ENCODE data around the gene RXRA. TPM values are rescaled to one million over a fixed set of nuclear protein-coding genes. Genes with fewer than 3 reads are reported as not detected.

RXRA gene
- polyA plus RNA-seq, 1 donor = 74.6 TPM

- H3K4me3 ChIP-seq (ENCODE audit: low read length) = no peak overlapping the region
- no peak for DNase-seq
- no CpG with 5 or more reads among the region's 12 CpGs for WGBS (ENCODE audit: insufficient coverage, low lambda C conversion rate)
- no peaks in the 10 kb centered on the region for H3K27me3 ChIP-seq (ENCODE audit: control insufficient read depth, insufficient read depth, low read length)
- H3K4me1 ChIP-seq (ENCODE audit: control insufficient read depth, insufficient read depth, low read length) = peaks cover 49% of the 10 kb centered on the region
- H3K36me3 ChIP-seq (ENCODE audit: control insufficient read depth, insufficient read depth, low read length) = peaks cover 9% of the 10 kb centered on the region
- no peak overlapping the region for H3K27ac ChIP-seq (ENCODE audit: low read length)
- H3K9me3 ChIP-seq (ENCODE audit: control insufficient read depth, low read depth, low read length) = no peaks in the 10 kb centered on the region
Measured at GRCh38 chr9:134345737-134346136, 19.5 kb downstream of the RXRA start.

DNA sequence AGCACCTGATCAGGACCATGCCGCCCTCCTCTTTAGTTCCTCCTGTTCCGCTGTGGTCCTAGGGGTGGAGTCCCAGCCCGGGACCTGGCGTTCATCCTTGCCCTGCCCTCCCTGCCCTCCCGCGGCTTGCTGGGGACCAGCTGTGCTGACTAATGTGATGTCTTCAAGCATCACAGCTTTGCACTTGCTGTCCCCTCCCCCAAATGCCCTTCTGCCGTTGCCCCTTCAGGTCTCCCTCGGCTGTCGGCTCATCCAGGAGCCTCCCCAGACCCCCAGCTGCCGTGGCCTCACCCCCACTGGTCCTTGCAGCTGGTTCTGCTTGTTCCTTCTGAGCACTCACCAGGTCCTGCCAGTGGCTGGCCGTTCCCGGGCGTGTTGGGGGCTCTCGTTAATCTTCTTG, 19.9 kb downstream of the RXRA start:
- DNase-seq = no peak
- Histone ChIP-seq H3K36me3 (ENCODE audit: control insufficient read depth, insufficient read depth, low read length) (peaks cover 9% of the 10 kb centered on the region), H3K4me3 (ENCODE audit: low read length) (no peak overlapping the region), H3K27me3 (ENCODE audit: control insufficient read depth, insufficient read depth, low read length) (no peaks in the 10 kb centered on the region), H3K27ac (ENCODE audit: low read length) (no peak overlapping the region), H3K9me3 (ENCODE audit: control insufficient read depth, low read depth, low read length) (no peaks in the 10 kb centered on the region), H3K4me1 (ENCODE audit: control insufficient read depth, insufficient read depth, low read length) (peaks cover 46% of the 10 kb centered on the region)
- WGBS (ENCODE audit: insufficient coverage, low lambda C conversion rate) = no CpG with 5 or more reads among the region's 14 CpGs

- Histone ChIP-seq H3K36me3 (ENCODE audit: control insufficient read depth, insufficient read depth, low read length) (peaks cover 9% of the 10 kb centered on the region), H3K27me3 (ENCODE audit: control insufficient read depth, insufficient read depth, low read length) (no peaks in the 10 kb centered on the region), H3K4me1 (ENCODE audit: control insufficient read depth, insufficient read depth, low read length) (peaks cover 43% of the 10 kb centered on the region), H3K4me3 (ENCODE audit: low read length) (no peak overlapping the region), H3K9me3 (ENCODE audit: control insufficient read depth, low read depth, low read length) (no peaks in the 10 kb centered on the region), H3K27ac (ENCODE audit: low read length) (no peak overlapping the region)
- no CpG with 5 or more reads among the region's 21 CpGs for WGBS (ENCODE audit: insufficient coverage, low lambda C conversion rate)
- no peak for DNase-seq
Measured at GRCh38 chr9:134346840-134347583, 20.8 kb downstream of the RXRA start.

DNA sequence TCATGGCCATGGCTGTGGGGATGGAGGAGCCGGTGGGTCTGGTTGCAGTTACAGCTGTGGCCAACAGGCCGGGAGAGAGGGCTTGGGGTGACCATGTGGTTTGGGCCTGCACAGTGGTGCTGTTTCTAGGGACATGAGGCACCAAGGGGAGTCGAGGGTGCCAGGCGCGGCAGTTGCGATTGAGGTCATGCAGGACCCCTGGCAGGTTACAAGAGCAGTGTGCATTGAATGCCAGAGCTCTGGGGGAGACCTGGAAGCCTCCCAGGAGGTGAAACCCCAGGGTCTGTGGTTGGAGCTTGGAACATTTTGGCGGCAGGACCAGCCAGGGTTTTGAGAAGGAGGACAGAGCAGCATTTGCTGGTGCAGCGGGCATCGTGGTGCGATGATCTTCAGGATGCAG, 21.7 kb downstream of the RXRA start:
- Histone ChIP-seq H3K27ac (ENCODE audit: low read length) (no peak overlapping the region), H3K36me3 (ENCODE audit: control insufficient read depth, insufficient read depth, low read length) (peaks cover 7% of the 10 kb centered on the region), H3K9me3 (ENCODE audit: control insufficient read depth, low read depth, low read length) (no peaks in the 10 kb centered on the region), H3K4me3 (ENCODE audit: low read length) (no peak overlapping the region), H3K4me1 (ENCODE audit: control insufficient read depth, insufficient read depth, low read length) (peaks cover 40% of the 10 kb centered on the region), H3K27me3 (ENCODE audit: control insufficient read depth, insufficient read depth, low read length) (no peaks in the 10 kb centered on the region)
- no CpG with 5 or more reads among the region's 10 CpGs for WGBS (ENCODE audit: insufficient coverage, low lambda C conversion rate)
- no peak for DNase-seq

DNA sequence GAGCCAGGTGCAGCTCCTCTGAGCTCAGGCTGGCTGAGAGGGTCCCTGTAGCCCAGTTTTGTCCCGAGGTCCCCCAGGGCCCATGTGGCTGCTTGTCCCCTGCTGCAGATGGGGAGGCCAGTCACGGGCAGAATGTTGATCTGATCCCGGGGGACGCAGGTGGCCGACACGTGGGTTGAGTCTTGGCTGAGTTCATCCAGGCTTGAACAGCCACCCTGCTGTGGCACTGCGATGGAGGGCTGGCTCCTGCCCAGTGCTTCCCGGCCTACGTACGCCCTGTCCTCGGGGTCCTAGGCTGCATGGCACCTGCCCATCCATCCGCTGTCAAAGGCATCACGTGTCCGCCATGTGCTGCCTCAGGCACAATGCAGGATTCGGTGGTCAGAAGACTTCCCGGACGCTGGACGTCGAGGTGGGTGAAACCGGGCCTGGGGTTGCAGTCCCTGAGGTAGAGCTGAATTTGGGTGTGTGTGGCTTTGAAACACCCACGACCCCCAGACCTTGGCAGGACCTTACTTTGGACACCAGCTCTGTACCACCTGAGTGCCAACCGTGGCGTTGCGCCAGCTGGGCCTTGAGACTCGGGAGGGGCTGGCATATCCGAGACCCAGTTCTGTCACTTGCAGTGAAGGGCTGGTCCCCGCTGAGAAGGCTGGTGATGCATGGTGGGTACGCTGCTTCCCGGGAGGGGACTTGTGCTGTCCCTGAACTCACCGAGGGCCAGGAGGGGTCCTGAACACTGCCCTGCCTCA, 22.3 kb downstream of the RXRA start:
- DNase-seq = no peak
- H3K36me3 ChIP-seq (ENCODE audit: control insufficient read depth, insufficient read depth, low read length) = peaks cover 7% of the 10 kb centered on the region
- WGBS (ENCODE audit: insufficient coverage, low lambda C conversion rate) = no CpG with 5 or more reads among the region's 30 CpGs
- H3K27ac ChIP-seq (ENCODE audit: low read length) = no peak overlapping the region
- no peak overlapping the region for H3K4me3 ChIP-seq (ENCODE audit: low read length)
- peaks cover 40% of the 10 kb centered on the region for H3K4me1 ChIP-seq (ENCODE audit: control insufficient read depth, insufficient read depth, low read length)
- no peaks in the 10 kb centered on the region for H3K27me3 ChIP-seq (ENCODE audit: control insufficient read depth, insufficient read depth, low read length)
- H3K9me3 ChIP-seq (ENCODE audit: control insufficient read depth, low read depth, low read length) = no peaks in the 10 kb centered on the region

GRCh38 chr9:134349936-134350335, 23.7 kb downstream of the RXRA start:
- H3K27ac ChIP-seq (ENCODE audit: low read length) = no peak overlapping the region
- H3K9me3 ChIP-seq (ENCODE audit: control insufficient read depth, low read depth, low read length) = no peaks in the 10 kb centered on the region
- peaks cover 4% of the 10 kb centered on the region for H3K36me3 ChIP-seq (ENCODE audit: control insufficient read depth, insufficient read depth, low read length)
- H3K4me1 ChIP-seq (ENCODE audit: control insufficient read depth, insufficient read depth, low read length) = peaks cover 43% of the 10 kb centered on the region
- no peak for DNase-seq
- WGBS (ENCODE audit: insufficient coverage, low lambda C conversion rate) = no CpG with 5 or more reads among the region's 9 CpGs
- no peaks in the 10 kb centered on the region for H3K27me3 ChIP-seq (ENCODE audit: control insufficient read depth, insufficient read depth, low read length)
- H3K4me3 ChIP-seq (ENCODE audit: low read length) = no peak overlapping the region

DNA sequence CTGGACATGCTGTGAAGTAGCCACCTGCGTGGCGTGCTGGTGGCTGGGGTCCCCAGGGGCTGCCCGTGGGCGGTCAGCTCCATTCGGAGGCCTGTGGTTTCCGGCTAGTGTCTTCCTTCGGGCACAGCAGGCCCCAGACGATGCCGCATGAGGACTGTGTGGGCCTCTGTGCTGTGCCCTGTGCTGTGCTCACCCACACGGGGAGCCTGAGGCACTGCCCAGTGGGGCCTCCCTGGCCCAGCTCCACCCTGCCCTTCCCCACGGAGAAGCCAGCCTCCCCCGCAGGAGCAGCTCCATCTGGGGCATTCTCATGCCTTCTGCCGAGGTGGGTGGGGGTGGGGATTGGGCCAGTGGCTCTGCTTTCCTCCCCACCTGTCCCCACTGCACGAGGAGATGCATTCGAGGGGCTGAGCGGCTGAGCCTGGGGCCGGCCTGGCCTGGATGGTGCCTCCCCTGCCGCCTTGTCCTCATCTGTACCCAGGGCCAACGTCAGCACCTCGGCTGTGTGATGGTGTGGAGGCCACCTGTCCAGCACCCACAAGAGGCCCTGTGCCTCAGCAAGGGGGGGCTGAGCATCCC, 24.2 kb downstream of the RXRA start:
- Histone ChIP-seq H3K9me3 (ENCODE audit: control insufficient read depth, low read depth, low read length) (no peaks in the 10 kb centered on the region), H3K27ac (ENCODE audit: low read length) (no peak overlapping the region), H3K36me3 (ENCODE audit: control insufficient read depth, insufficient read depth, low read length) (peaks cover 3% of the 10 kb centered on the region), H3K4me1 (ENCODE audit: control insufficient read depth, insufficient read depth, low read length) (peaks cover 46% of the 10 kb centered on the region), H3K27me3 (ENCODE audit: control insufficient read depth, insufficient read depth, low read length) (no peaks in the 10 kb centered on the region), H3K4me3 (ENCODE audit: low read length) (no peak overlapping the region)
- no CpG with 5 or more reads among the region's 20 CpGs for WGBS (ENCODE audit: insufficient coverage, low lambda C conversion rate)
- DNase-seq = no peak

DNA sequence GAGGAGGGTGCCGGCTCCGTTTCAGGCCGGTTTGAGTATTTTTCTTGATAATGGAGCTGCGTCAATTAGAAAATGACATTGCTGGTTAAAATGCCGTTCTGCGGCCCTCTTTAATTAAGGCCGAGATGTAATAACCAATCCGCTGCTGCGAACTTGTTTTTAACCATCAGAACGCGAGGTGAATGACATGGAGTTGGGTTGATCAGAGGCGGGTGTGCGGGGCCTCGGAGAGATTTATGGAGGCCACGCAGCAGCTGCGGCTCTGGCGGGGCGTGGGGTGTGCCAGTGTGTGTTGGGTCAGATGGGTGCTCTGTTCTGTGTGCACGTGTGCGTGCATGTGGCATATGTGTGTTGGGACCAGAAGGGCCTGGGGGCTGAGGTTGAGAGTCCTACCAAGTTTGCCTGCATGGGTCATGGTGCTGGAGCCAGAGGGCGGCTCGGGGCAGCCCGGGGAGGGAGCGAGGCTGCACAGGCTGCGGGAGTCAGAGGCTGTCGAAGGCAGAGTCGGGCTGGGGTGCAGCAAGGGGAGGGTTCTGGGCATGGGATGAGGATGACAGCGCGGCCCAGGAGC, 25.4 kb downstream of the RXRA start:
- no peaks in the 10 kb centered on the region for H3K9me3 ChIP-seq (ENCODE audit: control insufficient read depth, low read depth, low read length)
- WGBS (ENCODE audit: insufficient coverage, low lambda C conversion rate) = no CpG with 5 or more reads among the region's 29 CpGs
- H3K4me1 ChIP-seq (ENCODE audit: control insufficient read depth, insufficient read depth, low read length) = peaks cover 58% of the 10 kb centered on the region
- no peak overlapping the region for H3K27ac ChIP-seq (ENCODE audit: low read length)
- H3K4me3 ChIP-seq (ENCODE audit: low read length) = no peak overlapping the region
- no peaks in the 10 kb centered on the region for H3K27me3 ChIP-seq (ENCODE audit: control insufficient read depth, insufficient read depth, low read length)
- peaks cover 3% of the 10 kb centered on the region for H3K36me3 ChIP-seq (ENCODE audit: control insufficient read depth, insufficient read depth, low read length)
- no peak for DNase-seq

- no peak for DNase-seq
- peaks cover 3% of the 10 kb centered on the region for H3K36me3 ChIP-seq (ENCODE audit: control insufficient read depth, insufficient read depth, low read length)
- H3K9me3 ChIP-seq (ENCODE audit: control insufficient read depth, low read depth, low read length) = no peaks in the 10 kb centered on the region
- no peaks in the 10 kb centered on the region for H3K27me3 ChIP-seq (ENCODE audit: control insufficient read depth, insufficient read depth, low read length)
- H3K27ac ChIP-seq (ENCODE audit: low read length) = no peak overlapping the region
- H3K4me1 ChIP-seq (ENCODE audit: control insufficient read depth, insufficient read depth, low read length) = peaks cover 65% of the 10 kb centered on the region
- WGBS (ENCODE audit: insufficient coverage, low lambda C conversion rate) = no CpG with 5 or more reads among the region's 18 CpGs
- H3K4me3 ChIP-seq (ENCODE audit: low read length) = no peak overlapping the region
Measured at GRCh38 chr9:134352247-134352933, 26.1 kb downstream of the RXRA start.

DNA sequence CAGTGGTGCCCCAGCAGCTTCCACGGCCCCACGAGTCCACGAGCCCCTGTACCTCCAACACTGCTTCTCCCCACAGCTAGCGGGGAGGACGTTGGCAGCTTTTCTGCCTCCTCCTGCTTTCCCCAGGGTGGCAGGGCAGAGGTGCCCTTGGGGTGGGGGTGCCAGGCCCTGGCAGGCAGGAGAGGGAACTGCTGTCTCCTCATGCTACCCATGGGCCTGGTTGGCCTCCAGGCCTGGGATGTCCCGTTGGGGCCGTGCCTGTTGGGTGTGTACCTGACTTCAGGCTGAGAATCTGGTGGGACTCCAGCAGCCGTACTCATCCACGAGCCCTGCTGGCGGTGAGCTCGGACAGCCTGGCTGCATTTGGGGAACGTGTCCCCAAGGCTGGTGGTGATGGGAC, 27.3 kb downstream of the RXRA start:
- H3K9me3 ChIP-seq (ENCODE audit: control insufficient read depth, low read depth, low read length) = no peaks in the 10 kb centered on the region
- WGBS (ENCODE audit: insufficient coverage, low lambda C conversion rate) = no CpG with 5 or more reads among the region's 12 CpGs
- no peak overlapping the region for H3K27ac ChIP-seq (ENCODE audit: low read length)
- no peaks in the 10 kb centered on the region for H3K27me3 ChIP-seq (ENCODE audit: control insufficient read depth, insufficient read depth, low read length)
- no peak overlapping the region for H3K4me3 ChIP-seq (ENCODE audit: low read length)
- no peak for DNase-seq
- H3K4me1 ChIP-seq (ENCODE audit: control insufficient read depth, insufficient read depth, low read length) = peaks cover 75% of the 10 kb centered on the region
- H3K36me3 ChIP-seq (ENCODE audit: control insufficient read depth, insufficient read depth, low read length) = peaks cover 3% of the 10 kb centered on the region

Measured in large intestine (tissue), 3 donors.